Measurements from ENCODE around the gene UQCRH.

Gene UQCRH

GRCh38 chr1:46303038-46303871 is at the start of gene UQCRH, which contains the start of gene LRRC41:
TSS of gene UQCRH (plus strand) at chr1:46303698. CDS start at chr1:46303767, 69 bp downstream.
TSS of gene LRRC41 (minus strand) at chr1:46303616. CDS start at chr1:46303322, 294 bp downstream.
- Mint-ChIP-seq H3K27me3 (no peaks in the 10 kb centered on the region), H3K27ac (peak within 1 kb of the TSS; percentile 99), H3K9me3 (no peaks in the 10 kb centered on the region), H3K36me3 (ENCODE audit: low read depth) (peaks cover 56% of the 10 kb centered on the region), H3K4me3 (peak within 1 kb of the TSS; percentile 99), H3K4me1 (ENCODE audit: low read depth) (peaks cover 53% of the 10 kb centered on the region)
- intact Hi-C loops (cut with micrococcal nuclease): loop anchor here (2.0 to 5.0 kb wide), 2 partner anchors 39 to 56 kb away; partner anchors contain the start of genes NSUN4 and RAD54L

- no peak overlapping the region for H3K4me3 Mint-ChIP-seq
- no peaks in the 10 kb centered on the region for H3K4me1 Mint-ChIP-seq (ENCODE audit: low read depth)
- H3K27ac Mint-ChIP-seq: no peak overlapping the region
- no peaks in the 10 kb centered on the region for H3K36me3 Mint-ChIP-seq (ENCODE audit: low read depth)
- no peaks in the 10 kb centered on the region for H3K9me3 Mint-ChIP-seq
- intact Hi-C loops (cut with micrococcal nuclease): no loop called here
- no peaks in the 10 kb centered on the region for H3K27me3 Mint-ChIP-seq
Measured at GRCh38 chr1:46254668-46255067, 48.8 kb upstream of the UQCRH start.

GRCh38 chr1:46256523-46256922 is 47.0 kb upstream of the UQCRH start:
- Mint-ChIP-seq H3K27ac (no peak overlapping the region), H3K27me3 (no peaks in the 10 kb centered on the region), H3K9me3 (no peaks in the 10 kb centered on the region), H3K36me3 (ENCODE audit: low read depth) (peaks cover 7% of the 10 kb centered on the region), H3K4me1 (ENCODE audit: low read depth) (no peaks in the 10 kb centered on the region), H3K4me3 (no peak overlapping the region)
- intact Hi-C loops (cut with micrococcal nuclease): no loop called here

GRCh38 chr1:46262508-46262907 is 41.0 kb upstream of the UQCRH start:
- Mint-ChIP-seq H3K9me3 (no peaks in the 10 kb centered on the region), H3K4me3 (no peak overlapping the region), H3K4me1 (ENCODE audit: low read depth) (peaks cover 23% of the 10 kb centered on the region), H3K36me3 (ENCODE audit: low read depth) (peaks cover 7% of the 10 kb centered on the region), H3K27me3 (no peaks in the 10 kb centered on the region), H3K27ac (no peak overlapping the region)
- intact Hi-C loops (cut with micrococcal nuclease): no loop called here

- H3K4me3 Mint-ChIP-seq: no peak overlapping the region
- no peak overlapping the region for H3K27ac Mint-ChIP-seq
- peaks cover 7% of the 10 kb centered on the region for H3K36me3 Mint-ChIP-seq (ENCODE audit: low read depth)
- intact Hi-C loops (cut with micrococcal nuclease): no loop called here
- H3K27me3 Mint-ChIP-seq: no peaks in the 10 kb centered on the region
- peaks cover 23% of the 10 kb centered on the region for H3K4me1 Mint-ChIP-seq (ENCODE audit: low read depth)
- H3K9me3 Mint-ChIP-seq: no peaks in the 10 kb centered on the region
Measured at GRCh38 chr1:46263146-46263545, 40.4 kb upstream of the UQCRH start.

GRCh38 chr1:46268578-46268977 is 34.9 kb upstream of the UQCRH start:
- intact Hi-C loops (cut with micrococcal nuclease): no loop called here
- H3K36me3 Mint-ChIP-seq (ENCODE audit: low read depth): no peaks in the 10 kb centered on the region
- H3K27me3 Mint-ChIP-seq: no peaks in the 10 kb centered on the region
- H3K4me3 Mint-ChIP-seq: no peak overlapping the region
- no peak overlapping the region for H3K27ac Mint-ChIP-seq
- H3K4me1 Mint-ChIP-seq (ENCODE audit: low read depth): peaks cover 23% of the 10 kb centered on the region
- H3K9me3 Mint-ChIP-seq: no peaks in the 10 kb centered on the region

GRCh38 chr1:46274225-46275029 is 29.1 kb upstream of the UQCRH start:
- H3K36me3 Mint-ChIP-seq (ENCODE audit: low read depth): peaks cover 19% of the 10 kb centered on the region
- intact Hi-C loops (cut with micrococcal nuclease): no loop called here
- peaks cover 8% of the 10 kb centered on the region for H3K4me1 Mint-ChIP-seq (ENCODE audit: low read depth)

GRCh38 chr1:46275030-46275337 is 28.5 kb upstream of the UQCRH start:
- Mint-ChIP-seq H3K27ac (no peak overlapping the region), H3K36me3 (ENCODE audit: low read depth) (peaks cover 24% of the 10 kb centered on the region)

More at GRCh38 chr1:46274225-46275029, 29.1 kb upstream of the UQCRH start:
- Mint-ChIP-seq H3K27ac (no peak overlapping the region), H3K4me3 (no peak overlapping the region), H3K27me3 (no peaks in the 10 kb centered on the region), H3K9me3 (no peaks in the 10 kb centered on the region)

GRCh38 chr1:46277658-46278373 is 25.7 kb upstream of the UQCRH start:
- Mint-ChIP-seq H3K4me1 (ENCODE audit: low read depth) (peaks cover 8% of the 10 kb centered on the region), H3K4me3 (no peak overlapping the region), H3K36me3 (ENCODE audit: low read depth) (peaks cover 52% of the 10 kb centered on the region), H3K9me3 (no peaks in the 10 kb centered on the region), H3K27me3 (no peaks in the 10 kb centered on the region), H3K27ac (no peak overlapping the region)
- intact Hi-C loops (cut with micrococcal nuclease): no loop called here

More at GRCh38 chr1:46275030-46275337, 28.5 kb upstream of the UQCRH start:
- Mint-ChIP-seq H3K9me3 (no peaks in the 10 kb centered on the region), H3K27me3 (no peaks in the 10 kb centered on the region), H3K4me3 (no peak overlapping the region), H3K4me1 (ENCODE audit: low read depth) (peaks cover 8% of the 10 kb centered on the region)
- intact Hi-C loops (cut with micrococcal nuclease): no loop called here

- H3K9me3 Mint-ChIP-seq: no peaks in the 10 kb centered on the region
- no peak overlapping the region for H3K27ac Mint-ChIP-seq
- no peaks in the 10 kb centered on the region for H3K27me3 Mint-ChIP-seq
- intact Hi-C loops (cut with micrococcal nuclease): no loop called here
- no peak overlapping the region for H3K4me3 Mint-ChIP-seq
- peaks cover 8% of the 10 kb centered on the region for H3K4me1 Mint-ChIP-seq (ENCODE audit: low read depth)
- H3K36me3 Mint-ChIP-seq (ENCODE audit: low read depth): peaks cover 62% of the 10 kb centered on the region
Measured at GRCh38 chr1:46278807-46279206, 24.7 kb upstream of the UQCRH start.

- Mint-ChIP-seq H3K4me1 (ENCODE audit: low read depth) (peaks cover 7% of the 10 kb centered on the region), H3K4me3 (no peak overlapping the region), H3K27ac (no peak overlapping the region), H3K36me3 (ENCODE audit: low read depth) (peaks cover 75% of the 10 kb centered on the region), H3K27me3 (no peaks in the 10 kb centered on the region), H3K9me3 (no peaks in the 10 kb centered on the region)
- intact Hi-C loops (cut with micrococcal nuclease): no loop called here
Measured at GRCh38 chr1:46280092-46280491, 23.4 kb upstream of the UQCRH start.

- Mint-ChIP-seq H3K27me3 (no peaks in the 10 kb centered on the region), H3K4me1 (ENCODE audit: low read depth) (no peaks in the 10 kb centered on the region), H3K9me3 (no peaks in the 10 kb centered on the region), H3K36me3 (ENCODE audit: low read depth) (peaks cover 85% of the 10 kb centered on the region), H3K4me3 (no peak overlapping the region), H3K27ac (no peak overlapping the region)
- intact Hi-C loops (cut with micrococcal nuclease): no loop called here
Measured at GRCh38 chr1:46281021-46281420, 22.5 kb upstream of the UQCRH start.

GRCh38 chr1:46284058-46284457 is 19.4 kb upstream of the UQCRH start:
- intact Hi-C loops (cut with micrococcal nuclease): no loop called here
- no peak overlapping the region for H3K4me3 Mint-ChIP-seq
- peaks cover 10% of the 10 kb centered on the region for H3K4me1 Mint-ChIP-seq (ENCODE audit: low read depth)
- peaks cover 86% of the 10 kb centered on the region for H3K36me3 Mint-ChIP-seq (ENCODE audit: low read depth)
- H3K27me3 Mint-ChIP-seq: no peaks in the 10 kb centered on the region
- H3K27ac Mint-ChIP-seq: no peak overlapping the region
- no peaks in the 10 kb centered on the region for H3K9me3 Mint-ChIP-seq

Data from dendritic cell treated with granulocyte-macrophage colony-stimulating factor and Interleukin-4, amounts not matched to agents 40 ng/mL and 50 ng/mL, for 4 days (primary cell).